Nephron (organoid): ENCODE results near the gene TPCN2.

Experiments used
- H3K27ac Mint-ChIP-seq, 3 experiments: 2 replicates each; pipeline ENCODE4 v1.8.0; 2020; ENCODE audit warnings: mixed read lengths in 3 of 3, mild to moderate bottlenecking in 2 of 3, moderate library complexity in 1 of 3
- H3K27me3 Mint-ChIP-seq: 2 replicates; pipeline ENCODE4 v1.8.0; 2021; ENCODE audit warnings: low read depth, mild to moderate bottlenecking, moderate library complexity, mixed read lengths
- H3K36me3 Mint-ChIP-seq: 2 replicates; pipeline ENCODE4 v1.8.0; 2020; ENCODE audit warnings: low read depth, mixed read lengths
- H3K4me1 Mint-ChIP-seq: 2 replicates; pipeline ENCODE4 v1.8.0; 2020; ENCODE audit warnings: mixed read lengths
- H3K4me3 Mint-ChIP-seq, 3 experiments: 2 replicates each; pipeline ENCODE4 v1.8.0; 2020; ENCODE audit warnings: mild to moderate bottlenecking in 3 of 3, mixed read lengths in 3 of 3, moderate library complexity in 2 of 3
- H3K9me3 Mint-ChIP-seq: 2 replicates; pipeline ENCODE4 v1.8.0; 2020; ENCODE audit warnings: mixed read lengths
- TF ChIP-seq, protein P1 (sequence below), 3 experiments: fragments of 200-600 bp; sonication (generic); IDR thresholded peaks; one replicate each; pipeline ENCODE4 v1.5.0; 2021; ENCODE audit warnings: antibody characterized with exemption in 3 of 3; ENCODE audit not compliant: unreplicated experiment in 3 of 3

Gene TPCN2

DNA sequence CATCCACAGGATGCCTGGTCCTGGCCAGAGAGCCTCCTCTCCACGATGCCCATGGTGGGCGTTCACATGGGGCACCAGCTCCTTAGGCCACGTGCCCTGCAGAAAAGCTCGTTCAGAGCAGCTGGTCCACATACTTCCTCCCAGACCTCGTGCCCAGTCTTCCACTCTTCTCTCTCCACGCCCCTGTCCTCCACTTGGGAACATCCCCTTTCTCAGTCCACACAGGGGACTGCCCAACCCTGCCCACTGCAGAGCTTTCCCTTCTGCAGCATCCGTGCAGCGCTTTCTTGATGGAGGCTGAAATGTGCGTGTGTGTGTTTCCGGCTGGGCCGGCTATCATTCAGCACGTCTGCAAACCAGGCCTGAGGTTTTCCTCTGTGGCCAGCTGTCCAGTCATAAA is 11.3 kb downstream of the TPCN2 start:
- H3K36me3 Mint-ChIP-seq, result peaks cover 7% of the 10 kb centered on the region
- no peak overlapping the region for H3K27ac Mint-ChIP-seq
- H3K4me1 Mint-ChIP-seq, result peaks cover 8% of the 10 kb centered on the region
- H3K4me3 Mint-ChIP-seq, result no peak overlapping the region
- no peaks in the 10 kb centered on the region for H3K9me3 Mint-ChIP-seq
- peaks cover 4% of the 10 kb centered on the region for H3K27me3 Mint-ChIP-seq
- TF ChIP-seq, protein P1, sequence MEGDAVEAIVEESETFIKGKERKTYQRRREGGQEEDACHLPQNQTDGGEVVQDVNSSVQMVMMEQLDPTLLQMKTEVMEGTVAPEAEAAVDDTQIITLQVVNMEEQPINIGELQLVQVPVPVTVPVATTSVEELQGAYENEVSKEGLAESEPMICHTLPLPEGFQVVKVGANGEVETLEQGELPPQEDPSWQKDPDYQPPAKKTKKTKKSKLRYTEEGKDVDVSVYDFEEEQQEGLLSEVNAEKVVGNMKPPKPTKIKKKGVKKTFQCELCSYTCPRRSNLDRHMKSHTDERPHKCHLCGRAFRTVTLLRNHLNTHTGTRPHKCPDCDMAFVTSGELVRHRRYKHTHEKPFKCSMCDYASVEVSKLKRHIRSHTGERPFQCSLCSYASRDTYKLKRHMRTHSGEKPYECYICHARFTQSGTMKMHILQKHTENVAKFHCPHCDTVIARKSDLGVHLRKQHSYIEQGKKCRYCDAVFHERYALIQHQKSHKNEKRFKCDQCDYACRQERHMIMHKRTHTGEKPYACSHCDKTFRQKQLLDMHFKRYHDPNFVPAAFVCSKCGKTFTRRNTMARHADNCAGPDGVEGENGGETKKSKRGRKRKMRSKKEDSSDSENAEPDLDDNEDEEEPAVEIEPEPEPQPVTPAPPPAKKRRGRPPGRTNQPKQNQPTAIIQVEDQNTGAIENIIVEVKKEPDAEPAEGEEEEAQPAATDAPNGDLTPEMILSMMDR (IDR thresholded peaks at IDR 0.05; ENCODE audit: unreplicated experiment in 3 of 3), result no peak

DNA sequence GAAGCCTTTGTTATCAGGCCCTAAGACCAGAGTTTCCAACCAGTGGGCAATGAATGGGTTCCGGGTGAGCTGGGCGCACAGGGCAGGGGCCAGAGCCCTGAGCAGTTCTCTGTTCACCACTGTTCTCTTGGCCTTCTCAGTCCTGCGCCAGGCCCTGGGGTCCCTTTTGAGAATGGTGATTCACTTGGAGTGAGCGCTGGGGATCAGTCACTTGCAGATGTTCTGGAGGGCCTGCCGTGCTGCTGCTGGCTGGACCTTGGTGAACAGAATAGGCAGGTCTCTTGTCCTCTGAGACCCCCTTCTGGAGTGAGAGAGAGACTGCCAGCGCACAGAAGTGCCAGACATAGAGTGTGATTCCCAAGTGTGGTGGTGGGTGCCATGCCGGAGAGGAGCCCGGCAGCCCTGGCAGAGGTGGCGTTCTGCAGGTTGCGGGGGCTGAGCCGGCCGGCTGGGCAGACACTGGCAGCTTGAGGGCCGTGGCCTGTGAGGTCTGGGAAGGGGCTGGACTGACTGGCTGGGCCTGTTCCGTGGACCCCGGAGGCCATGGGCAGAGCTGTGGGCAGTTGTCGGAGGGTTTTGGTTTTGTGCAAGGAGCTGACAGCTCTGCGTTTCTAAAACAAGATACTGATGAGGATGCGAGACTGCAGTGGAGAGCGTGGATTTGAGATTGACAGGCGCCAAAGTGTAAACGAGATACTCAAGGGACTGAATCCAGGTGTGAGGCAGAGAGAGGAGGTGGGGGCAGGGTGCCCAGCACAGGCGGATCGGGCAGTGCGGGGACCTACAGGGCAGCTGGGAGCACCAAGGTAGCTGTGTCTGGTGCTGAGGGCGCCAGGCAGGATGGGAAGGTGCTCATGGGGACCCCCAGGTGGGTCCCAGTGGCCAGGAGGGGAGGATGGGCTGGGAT is 12.3 kb downstream of the TPCN2 start:
- no peaks in the 10 kb centered on the region for H3K9me3 Mint-ChIP-seq
- H3K36me3 Mint-ChIP-seq, result peaks cover 4% of the 10 kb centered on the region
- H3K27me3 Mint-ChIP-seq, result peaks cover 4% of the 10 kb centered on the region
- TF ChIP-seq, protein P1 (IDR thresholded peaks at IDR 0.05; ENCODE audit: unreplicated experiment in 3 of 3), result no peak
- H3K4me3 Mint-ChIP-seq, result no peak overlapping the region
- H3K27ac Mint-ChIP-seq, result no peak overlapping the region
- peaks cover 5% of the 10 kb centered on the region for H3K4me1 Mint-ChIP-seq

DNA sequence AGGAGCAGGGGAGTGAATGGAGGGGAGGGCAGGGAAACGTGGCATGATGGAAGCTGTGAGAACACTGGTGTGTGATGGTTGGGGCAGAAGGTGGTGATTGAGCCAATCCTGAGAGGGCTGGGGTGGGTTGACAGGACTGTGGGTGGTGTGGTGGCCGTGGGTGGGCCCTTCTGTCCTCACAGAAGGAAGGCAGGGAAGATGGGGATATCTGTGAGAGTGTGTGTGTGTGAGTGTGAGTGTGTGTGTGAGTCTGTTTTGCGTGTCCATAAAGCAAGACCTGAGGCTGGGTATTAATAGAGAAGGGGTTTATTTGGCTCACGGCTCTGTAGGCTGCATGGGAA is 13.0 kb downstream of the TPCN2 start:
- Mint-ChIP-seq H3K27ac (no peak overlapping the region), H3K4me3 (no peak overlapping the region), H3K36me3 (no peaks in the 10 kb centered on the region), H3K27me3 (peaks cover 4% of the 10 kb centered on the region), H3K9me3 (no peaks in the 10 kb centered on the region), H3K4me1 (peaks cover 5% of the 10 kb centered on the region)
- TF ChIP-seq, protein P1 (IDR thresholded peaks at IDR 0.05; ENCODE audit: unreplicated experiment in 3 of 3), result no peak

DNA sequence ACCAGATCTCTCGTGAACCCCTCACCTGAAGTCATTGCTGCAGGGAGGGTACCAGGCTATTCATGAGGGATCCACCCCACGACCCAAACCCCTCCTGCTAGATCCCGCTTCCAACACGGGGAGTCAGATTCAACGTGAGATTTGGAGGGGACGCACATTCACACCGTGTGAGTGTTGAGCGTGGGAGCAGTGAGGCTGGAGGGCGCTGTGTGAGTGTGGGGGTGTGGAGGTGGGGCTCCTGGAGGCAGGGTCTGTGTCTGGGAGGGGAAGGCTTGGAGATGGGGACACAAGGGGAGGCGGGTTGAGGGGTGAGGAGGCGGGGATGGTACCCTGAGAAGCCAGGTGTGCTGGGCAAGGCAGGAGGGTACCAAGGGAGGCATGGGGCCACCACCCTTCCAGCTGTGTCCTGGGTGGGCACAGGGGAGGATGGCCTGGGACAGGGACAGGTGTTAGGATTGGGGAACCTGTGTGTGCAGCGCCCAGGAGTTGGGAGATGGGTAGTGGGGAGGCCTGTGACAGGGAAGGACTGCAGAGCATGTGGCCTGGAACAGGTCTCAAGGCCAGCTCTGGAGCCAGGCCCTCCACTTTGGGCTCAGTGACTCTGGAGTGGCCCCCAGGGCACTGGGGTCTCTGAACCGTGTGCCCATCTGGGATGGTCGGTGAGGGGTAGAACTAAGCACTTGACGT is 13.6 kb downstream of the TPCN2 start:
- H3K27ac Mint-ChIP-seq, result no peak overlapping the region
- TF ChIP-seq, protein P1 (IDR thresholded peaks at IDR 0.05; ENCODE audit: unreplicated experiment in 3 of 3), result no peak

DNA sequence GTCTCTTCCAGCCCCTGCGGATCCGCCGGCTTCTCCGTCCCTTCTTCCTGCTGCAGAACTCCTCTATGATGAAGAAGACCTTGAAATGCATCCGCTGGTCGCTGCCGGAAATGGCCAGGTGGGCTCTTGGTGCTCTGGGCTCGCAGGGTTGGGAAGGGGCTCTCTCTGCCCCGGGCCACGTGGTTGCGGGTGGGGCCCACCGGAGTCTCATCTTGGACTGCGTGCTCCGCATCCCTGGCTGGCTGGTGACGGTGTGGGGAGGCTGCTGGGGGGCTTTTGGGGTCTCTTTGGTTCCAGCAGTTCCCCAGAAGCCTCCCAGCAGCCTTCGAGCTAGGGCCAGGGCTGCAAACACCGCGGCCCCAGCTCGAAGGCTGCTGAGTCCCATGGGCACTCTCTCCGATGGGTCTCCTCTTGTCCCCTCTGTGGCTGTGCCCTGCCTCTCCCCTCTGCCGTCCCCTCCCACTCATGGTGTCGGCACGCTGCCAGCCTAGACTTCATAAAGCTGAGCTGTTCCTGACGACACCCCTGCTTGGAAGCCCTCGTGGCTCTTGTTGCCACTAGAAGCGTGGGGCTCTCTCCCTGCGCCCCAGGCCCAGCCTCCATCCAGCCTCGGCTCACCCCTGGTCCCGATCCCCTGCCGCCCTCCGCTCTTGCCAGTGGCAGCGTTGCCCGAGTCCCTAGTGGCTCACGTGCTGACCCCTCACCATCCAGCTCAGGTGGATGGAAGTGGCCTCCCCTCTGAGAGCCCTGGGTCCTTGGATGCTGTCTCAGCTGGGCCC is 14.3 kb downstream of the TPCN2 start:
- TF ChIP-seq, protein P1 (IDR thresholded peaks at IDR 0.05; ENCODE audit: unreplicated experiment in 3 of 3), result no peak
- H3K27me3 Mint-ChIP-seq, result peaks cover 4% of the 10 kb centered on the region
- H3K27ac Mint-ChIP-seq, result no peak overlapping the region

More for the DNA sequence above, 13.6 kb downstream of the TPCN2 start:
- no peaks in the 10 kb centered on the region for H3K36me3 Mint-ChIP-seq
- H3K27me3 Mint-ChIP-seq, result peaks cover 4% of the 10 kb centered on the region
- H3K4me3 Mint-ChIP-seq, result no peak overlapping the region
- H3K9me3 Mint-ChIP-seq, result no peaks in the 10 kb centered on the region
- peaks cover 5% of the 10 kb centered on the region for H3K4me1 Mint-ChIP-seq

More for the DNA sequence above, 14.3 kb downstream of the TPCN2 start:
- Mint-ChIP-seq H3K4me1 (peaks cover 5% of the 10 kb centered on the region), H3K36me3 (no peaks in the 10 kb centered on the region), H3K9me3 (no peaks in the 10 kb centered on the region), H3K4me3 (no peak overlapping the region)
